Measurements from ENCODE around the gene ERG. TPM values are rescaled to one million over a fixed set of nuclear protein-coding genes. Genes with fewer than 3 reads are reported as not detected.
A peak's percentile ranks its signal among the peaks of the same experiment; 100 is the strongest.

Gene ERG
- total RNA-seq, 2 experiments from 2014 or later = not detected

DNA sequence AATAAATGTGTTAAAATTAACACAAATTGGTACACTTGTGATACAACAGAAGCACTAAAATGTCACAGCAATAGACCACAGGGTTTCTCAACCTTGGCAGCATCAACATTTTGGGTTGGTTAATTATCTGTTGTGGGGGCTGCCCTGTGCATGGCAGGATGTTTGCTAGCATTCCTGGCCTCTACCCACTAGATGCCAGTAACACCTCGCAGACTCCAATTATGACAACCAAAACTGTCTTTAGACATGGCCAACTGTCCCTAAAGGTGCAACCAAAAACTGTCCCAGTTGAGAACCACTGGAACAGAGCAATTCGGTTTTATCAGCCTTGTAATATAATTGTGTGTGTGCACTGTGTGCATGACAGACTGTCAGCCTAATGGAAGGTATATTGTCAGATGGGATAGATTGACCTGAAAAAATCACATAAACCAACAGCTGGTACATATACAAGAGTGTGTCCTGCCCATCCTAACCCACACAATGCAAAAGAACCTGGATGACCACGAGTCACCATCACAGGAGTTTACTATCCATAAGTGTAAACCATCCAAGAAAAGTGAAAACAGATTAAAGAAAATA, 13.5 kb upstream of the ERG start:
- Mint-ChIP-seq H3K4me1 (ENCODE audit: low read depth) (no peaks in the 10 kb centered on the region), H3K27ac (no peak overlapping the region), H3K36me3 (ENCODE audit: low read depth) (no peaks in the 10 kb centered on the region), H3K27me3 (ENCODE audit: low read depth) (peaks cover 22% of the 10 kb centered on the region), H3K9me3 (no peaks in the 10 kb centered on the region), H3K4me3 (no peak overlapping the region)
- no peak for DNase-seq
- CTCF ChIA-PET = no interaction called here
- intact Hi-C loops (cut with micrococcal nuclease) = no loop called here

DNA sequence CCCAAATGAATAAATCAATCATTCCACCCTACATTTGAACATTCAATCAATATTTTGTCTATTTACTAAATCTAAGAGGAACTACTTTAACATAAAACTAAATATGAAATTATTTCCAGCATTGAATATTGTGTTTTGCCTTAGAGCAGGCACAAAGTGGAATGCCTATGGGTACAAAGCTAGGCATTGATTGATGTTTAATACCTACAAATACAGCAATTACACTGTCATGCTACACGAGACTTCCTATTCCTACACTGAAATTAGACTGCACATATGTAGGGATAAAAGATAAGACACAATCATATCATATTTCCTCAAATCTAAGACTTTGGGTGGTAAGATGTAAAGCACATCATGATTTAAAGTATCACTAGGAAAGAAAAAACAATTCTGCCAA, 12.9 kb upstream of the ERG start:
- Mint-ChIP-seq H3K9me3 (no peaks in the 10 kb centered on the region), H3K27me3 (ENCODE audit: low read depth) (peaks cover 26% of the 10 kb centered on the region), H3K36me3 (ENCODE audit: low read depth) (no peaks in the 10 kb centered on the region), H3K4me3 (no peak overlapping the region), H3K4me1 (ENCODE audit: low read depth) (no peaks in the 10 kb centered on the region), H3K27ac (no peak overlapping the region)
- intact Hi-C loops (cut with micrococcal nuclease) = no loop called here
- CTCF ChIA-PET = no interaction called here
- no peak for DNase-seq

DNA sequence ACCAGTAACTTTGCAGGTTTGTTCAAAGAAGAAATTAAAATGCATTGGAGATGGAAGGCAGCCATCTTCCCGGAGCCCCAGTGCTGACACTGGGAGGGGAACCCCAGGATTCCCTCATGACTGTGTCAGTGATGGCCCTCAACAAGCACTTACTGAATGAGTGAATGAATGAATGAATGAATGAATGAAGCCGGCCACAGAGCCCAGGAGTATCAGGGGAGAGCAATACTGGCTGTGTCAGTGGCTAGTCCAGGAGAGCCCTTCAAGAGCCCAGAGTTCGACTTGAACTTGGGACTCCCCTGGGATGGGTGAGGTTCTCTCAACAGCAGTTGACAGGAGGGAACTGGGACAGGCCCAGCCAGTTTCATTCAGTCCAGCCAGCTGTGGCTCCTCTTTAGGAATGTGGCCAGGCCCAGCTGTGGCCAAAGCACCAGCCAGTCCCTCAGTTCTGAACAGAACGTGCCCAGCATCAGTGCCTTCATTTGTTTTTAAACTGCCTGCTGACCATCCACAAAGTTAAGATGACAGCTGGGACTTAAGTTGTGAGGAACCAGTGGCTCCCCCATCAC, 9.2 kb upstream of the ERG start:
- Mint-ChIP-seq H3K4me3 (no peak overlapping the region), H3K27ac (no peak overlapping the region), H3K4me1 (ENCODE audit: low read depth) (no peaks in the 10 kb centered on the region), H3K36me3 (ENCODE audit: low read depth) (no peaks in the 10 kb centered on the region), H3K27me3 (ENCODE audit: low read depth) (peaks cover 26% of the 10 kb centered on the region), H3K9me3 (no peaks in the 10 kb centered on the region)
- DNase-seq = no peak
- intact Hi-C loops (cut with micrococcal nuclease) = loop anchor here (5.0 to 10.0 kb wide), 2 partner anchors 227 to 880 kb away; no protein-coding TSS in a partner anchor
- CTCF ChIA-PET = interaction anchor here (0.9 to 1.1 kb wide), 2 partner anchors 135 to 630 kb away, joined by 3 to 4 read pairs; no protein-coding TSS in a partner anchor

DNA sequence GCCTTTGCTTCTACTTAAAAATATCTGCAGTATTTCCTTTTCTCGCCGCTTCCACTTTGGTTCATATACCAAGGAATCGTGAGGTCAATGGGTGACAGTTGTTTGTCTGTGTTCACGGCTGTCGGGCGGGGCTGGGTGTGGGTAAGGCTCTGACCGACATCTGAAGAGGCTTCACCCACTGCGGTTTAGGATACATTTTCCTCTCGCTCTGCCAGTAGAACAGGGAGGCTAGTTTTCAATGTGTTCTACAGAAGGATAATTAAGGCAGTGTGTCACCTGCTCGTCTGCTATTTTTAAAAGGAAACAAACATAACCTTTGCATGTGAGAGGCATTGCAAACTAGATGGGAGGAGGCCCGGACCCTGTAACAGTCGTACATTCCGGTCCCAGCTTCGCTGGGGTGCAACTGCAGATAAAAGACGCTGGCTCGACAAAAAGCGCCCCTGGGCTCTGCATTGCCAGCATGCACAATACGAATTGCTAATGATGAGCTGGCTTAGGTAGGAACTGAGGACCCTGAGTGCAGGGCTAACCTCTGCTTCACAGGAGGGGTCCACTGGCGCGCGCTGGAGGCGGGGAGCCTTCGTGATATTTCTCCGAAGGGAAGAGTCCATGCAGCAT, 8.5 kb upstream of the ERG start:
- intact Hi-C loops (cut with micrococcal nuclease) = loop anchor here (5.0 to 10.0 kb wide), 2 partner anchors 228 to 881 kb away; no protein-coding TSS in a partner anchor
- CTCF ChIA-PET = no interaction called here
- Mint-ChIP-seq H3K27ac (no peak overlapping the region), H3K4me3 (no peak overlapping the region), H3K27me3 (ENCODE audit: low read depth) (peaks cover 28% of the 10 kb centered on the region), H3K9me3 (no peaks in the 10 kb centered on the region), H3K36me3 (ENCODE audit: low read depth) (no peaks in the 10 kb centered on the region), H3K4me1 (ENCODE audit: low read depth) (no peaks in the 10 kb centered on the region)
- no peak for DNase-seq

DNA sequence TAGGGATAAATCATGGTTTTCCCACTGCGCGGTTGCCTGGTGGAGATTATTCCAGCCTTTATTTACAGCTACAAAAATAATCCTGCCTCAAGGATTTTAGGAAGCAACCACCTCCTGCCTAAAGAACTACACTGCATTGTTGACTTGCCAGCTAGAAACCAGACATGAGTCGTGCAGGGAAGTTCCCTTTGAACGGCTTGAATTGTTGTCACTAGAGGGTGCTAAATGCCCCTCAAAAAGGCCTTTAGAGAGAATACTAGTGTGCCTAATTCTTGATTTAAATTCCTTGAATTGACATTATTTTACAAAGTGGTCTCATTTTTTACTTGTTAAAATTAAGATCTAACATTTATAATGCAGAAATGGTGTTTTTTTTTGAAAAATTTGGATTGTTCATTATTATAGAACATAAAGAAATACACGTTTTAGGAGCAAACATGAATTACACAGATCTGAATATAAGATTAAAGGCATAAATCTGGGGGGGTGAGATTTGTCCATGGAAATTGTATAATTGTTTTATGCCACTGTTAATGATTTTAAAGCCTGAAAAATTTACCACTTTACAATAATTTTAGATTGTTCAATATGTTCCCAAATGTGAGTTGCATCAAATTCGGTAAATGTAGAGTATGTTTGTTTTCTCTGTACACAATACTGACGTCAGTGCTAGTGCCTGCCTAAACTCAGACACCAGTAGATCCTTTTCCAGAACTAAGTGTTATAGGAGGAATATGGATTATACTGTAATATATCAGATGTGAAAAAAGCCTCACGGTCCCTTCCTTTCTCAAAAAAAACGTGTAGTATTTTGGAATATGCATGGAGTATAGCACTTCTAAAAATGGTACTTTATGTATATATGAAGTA, 7.6 kb upstream of the ERG start:
- H3K27me3 Mint-ChIP-seq (ENCODE audit: low read depth) = peaks cover 31% of the 10 kb centered on the region
- no peak overlapping the region for H3K4me3 Mint-ChIP-seq
- H3K9me3 Mint-ChIP-seq = no peaks in the 10 kb centered on the region
- intact Hi-C loops (cut with micrococcal nuclease) = loop anchor here (2.0 to 10.0 kb wide), 3 partner anchors 229 to 881 kb away; no protein-coding TSS in a partner anchor
- DNase-seq = peak; percentile 49
- H3K36me3 Mint-ChIP-seq (ENCODE audit: low read depth) = no peaks in the 10 kb centered on the region
- CTCF ChIA-PET = interaction anchor here (0.6 to 1.1 kb wide), 7 partner anchors 19 to 882 kb away, joined by 3 to 6 read pairs (median 4); no protein-coding TSS in a partner anchor
- H3K27ac Mint-ChIP-seq = no peak overlapping the region
- H3K4me1 Mint-ChIP-seq (ENCODE audit: low read depth) = no peaks in the 10 kb centered on the region

DNA sequence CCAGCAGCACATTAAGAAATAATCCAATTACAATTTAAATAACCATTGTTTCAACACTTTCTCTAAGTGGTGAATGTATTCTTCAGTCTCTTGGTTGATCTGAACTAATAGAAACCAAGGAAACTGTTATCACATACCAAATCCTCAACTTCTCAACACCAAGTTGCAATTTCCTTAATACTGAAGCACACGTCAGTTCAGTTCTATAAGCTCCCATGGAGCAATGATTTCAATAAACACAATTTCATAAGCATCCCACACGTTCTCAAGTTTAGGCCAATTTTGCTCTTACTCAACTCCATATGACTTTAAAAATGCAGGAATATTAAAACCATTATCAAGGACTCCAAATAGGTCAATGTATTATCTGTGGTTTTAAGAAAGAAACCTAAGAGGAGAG, 5.8 kb upstream of the ERG start:
- CTCF ChIA-PET = interaction anchor here (0.8 kb wide), 1 partner anchor 634 kb away, joined by 3 read pairs; no protein-coding TSS in a partner anchor
- intact Hi-C loops (cut with micrococcal nuclease) = loop anchor here (2.0 to 10.0 kb wide), 2 partner anchors 231 to 633 kb away; no protein-coding TSS in a partner anchor
- peaks cover 41% of the 10 kb centered on the region for H3K27me3 Mint-ChIP-seq (ENCODE audit: low read depth)

DNA sequence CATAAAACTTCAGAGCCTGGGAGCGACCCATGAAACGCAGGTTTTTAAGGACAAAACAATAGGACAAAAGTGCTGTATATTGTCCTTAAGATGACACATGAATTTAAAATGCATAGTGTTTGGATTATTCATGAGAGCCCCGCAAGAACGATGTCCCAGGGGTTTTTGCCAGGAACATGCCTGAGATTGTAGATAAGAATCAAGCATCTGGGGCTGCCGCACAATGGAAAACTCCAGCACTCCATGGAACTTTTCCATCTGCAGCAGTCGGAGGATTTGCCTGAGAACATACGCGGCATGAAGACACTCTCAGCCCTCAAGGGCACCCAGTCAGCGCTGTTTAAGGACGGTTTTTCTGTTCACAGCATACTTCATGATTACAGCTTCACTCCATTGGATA, 5.3 kb upstream of the ERG start:
- CTCF ChIA-PET = interaction anchor here (0.7 to 0.8 kb wide), 2 partner anchors 180 to 634 kb away, joined by 3 to 4 read pairs; no protein-coding TSS in a partner anchor
- no peak for DNase-seq
- H3K4me1 Mint-ChIP-seq (ENCODE audit: low read depth) = no peaks in the 10 kb centered on the region
- H3K36me3 Mint-ChIP-seq (ENCODE audit: low read depth) = no peaks in the 10 kb centered on the region
- H3K27ac Mint-ChIP-seq = no peak overlapping the region
- H3K27me3 Mint-ChIP-seq (ENCODE audit: low read depth) = peaks cover 45% of the 10 kb centered on the region
- H3K9me3 Mint-ChIP-seq = no peaks in the 10 kb centered on the region
- H3K4me3 Mint-ChIP-seq = no peak overlapping the region
- intact Hi-C loops (cut with micrococcal nuclease) = loop anchor here (10.0 kb wide), 1 partner anchor 231 kb away; no protein-coding TSS in a partner anchor

More for the DNA sequence above, 5.8 kb upstream of the ERG start:
- no peak for DNase-seq
- Mint-ChIP-seq H3K9me3 (no peaks in the 10 kb centered on the region), H3K36me3 (ENCODE audit: low read depth) (no peaks in the 10 kb centered on the region), H3K27ac (no peak overlapping the region), H3K4me3 (no peak overlapping the region), H3K4me1 (ENCODE audit: low read depth) (no peaks in the 10 kb centered on the region)

DNA sequence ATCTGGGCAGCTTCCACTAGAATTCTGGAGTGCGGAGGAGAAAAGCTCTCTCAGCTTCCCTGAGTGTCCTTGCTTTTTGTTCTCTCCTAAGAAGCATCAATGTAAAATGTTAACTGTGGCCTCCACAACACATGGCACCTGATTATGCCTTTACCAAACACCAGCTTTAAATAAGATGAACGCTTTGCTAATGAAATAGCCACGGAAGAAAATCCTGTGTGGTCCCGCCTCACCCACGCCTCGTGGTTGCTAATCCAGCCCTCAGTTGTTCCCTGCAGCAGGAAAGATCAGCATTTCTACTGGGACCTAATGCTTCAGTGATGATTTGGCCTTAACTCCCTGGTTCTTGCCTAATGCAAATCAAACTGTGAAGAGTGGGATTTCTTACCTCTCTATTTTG, 1.8 kb upstream of the ERG start:
- peaks cover 55% of the 10 kb centered on the region for H3K27me3 Mint-ChIP-seq (ENCODE audit: low read depth)
- H3K36me3 Mint-ChIP-seq (ENCODE audit: low read depth) = no peaks in the 10 kb centered on the region
- H3K27ac Mint-ChIP-seq = no peak overlapping the region
- H3K4me1 Mint-ChIP-seq (ENCODE audit: low read depth) = no peaks in the 10 kb centered on the region
- no peak for DNase-seq
- CTCF ChIA-PET = no interaction called here
- no peak overlapping the region for H3K4me3 Mint-ChIP-seq
- no peaks in the 10 kb centered on the region for H3K9me3 Mint-ChIP-seq
- intact Hi-C loops (cut with micrococcal nuclease) = loop anchor here (10.0 kb wide), 1 partner anchor 235 kb away; no protein-coding TSS in a partner anchor

DNA sequence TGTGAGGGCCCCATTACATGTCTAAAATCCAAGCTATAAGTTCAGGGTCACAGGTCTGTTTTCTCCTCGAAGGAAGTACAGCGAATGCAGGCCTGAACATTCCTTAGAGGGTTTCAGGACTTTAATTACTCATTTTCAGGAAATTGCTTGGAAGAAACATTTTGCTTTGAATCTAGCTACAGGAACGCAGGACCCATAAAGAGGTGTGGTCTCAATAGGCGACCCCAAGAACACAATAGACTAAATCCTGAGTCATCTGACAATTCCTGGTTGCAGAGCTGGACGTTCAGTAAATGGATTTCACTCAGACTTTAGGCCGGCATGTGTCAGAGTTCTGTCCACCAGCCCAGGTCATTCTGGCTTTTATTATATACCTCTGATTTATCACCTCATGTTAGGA, 1.0 kb upstream of the ERG start:
- Mint-ChIP-seq H3K4me1 (ENCODE audit: low read depth) (no peaks in the 10 kb centered on the region), H3K36me3 (ENCODE audit: low read depth) (no peaks in the 10 kb centered on the region), H3K27me3 (ENCODE audit: low read depth) (peaks cover 53% of the 10 kb centered on the region), H3K4me3 (no peak overlapping the region), H3K9me3 (no peaks in the 10 kb centered on the region), H3K27ac (no peak overlapping the region)
- intact Hi-C loops (cut with micrococcal nuclease) = no loop called here
- no peak for DNase-seq
- CTCF ChIA-PET = no interaction called here

DNA sequence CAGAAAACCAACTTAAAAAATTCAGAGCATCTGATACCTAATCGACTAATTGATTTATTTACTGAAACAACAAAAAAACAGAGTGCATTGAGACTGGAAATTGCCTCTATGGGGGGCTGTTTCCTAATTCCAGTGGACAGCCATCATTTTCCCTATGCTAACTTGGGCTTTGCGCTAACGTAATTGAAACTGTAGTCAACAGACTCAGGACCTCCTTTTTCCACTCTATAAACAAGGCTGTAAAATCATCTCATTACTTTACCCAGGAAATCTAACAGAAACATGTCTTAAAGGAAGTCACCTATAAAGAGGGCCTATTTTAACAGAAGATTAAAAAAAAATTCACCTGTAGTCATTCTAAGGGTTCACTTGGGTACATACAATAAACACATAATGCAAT, 2.1 kb downstream of the ERG start:
- H3K9me3 Mint-ChIP-seq = no peaks in the 10 kb centered on the region
- H3K36me3 Mint-ChIP-seq (ENCODE audit: low read depth) = no peaks in the 10 kb centered on the region
- no peak overlapping the region for H3K4me3 Mint-ChIP-seq
- CTCF ChIA-PET = no interaction called here
- intact Hi-C loops (cut with micrococcal nuclease) = no loop called here
- no peak for DNase-seq
- H3K4me1 Mint-ChIP-seq (ENCODE audit: low read depth) = no peaks in the 10 kb centered on the region
- H3K27me3 Mint-ChIP-seq (ENCODE audit: low read depth) = peaks cover 45% of the 10 kb centered on the region
- H3K27ac Mint-ChIP-seq = no peak overlapping the region

DNA sequence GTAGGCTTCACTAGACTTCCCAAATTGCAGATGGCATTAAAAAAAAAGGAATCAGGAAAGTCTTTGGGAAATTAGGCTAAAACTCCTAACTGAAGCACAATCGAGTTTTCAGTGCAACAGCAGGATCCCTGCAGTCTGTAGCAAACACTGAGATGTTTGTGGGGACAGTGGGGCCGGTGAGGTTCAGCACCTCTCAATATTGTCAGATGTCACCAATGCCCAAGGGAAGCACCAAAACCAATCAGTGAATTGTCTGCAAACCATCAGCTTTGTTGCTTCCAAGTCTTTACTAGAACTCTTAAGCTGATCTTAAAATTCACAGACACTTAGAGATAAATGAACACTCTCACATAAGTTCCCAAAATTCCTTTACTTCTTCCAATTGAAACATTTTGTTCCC, 2.6 kb downstream of the ERG start:
- no peak for DNase-seq
- no peak overlapping the region for H3K4me3 Mint-ChIP-seq
- no peak overlapping the region for H3K27ac Mint-ChIP-seq
- intact Hi-C loops (cut with micrococcal nuclease) = no loop called here
- H3K4me1 Mint-ChIP-seq (ENCODE audit: low read depth) = no peaks in the 10 kb centered on the region
- CTCF ChIA-PET = no interaction called here
- H3K27me3 Mint-ChIP-seq (ENCODE audit: low read depth) = peaks cover 47% of the 10 kb centered on the region
- H3K36me3 Mint-ChIP-seq (ENCODE audit: low read depth) = no peaks in the 10 kb centered on the region
- no peaks in the 10 kb centered on the region for H3K9me3 Mint-ChIP-seq

DNA sequence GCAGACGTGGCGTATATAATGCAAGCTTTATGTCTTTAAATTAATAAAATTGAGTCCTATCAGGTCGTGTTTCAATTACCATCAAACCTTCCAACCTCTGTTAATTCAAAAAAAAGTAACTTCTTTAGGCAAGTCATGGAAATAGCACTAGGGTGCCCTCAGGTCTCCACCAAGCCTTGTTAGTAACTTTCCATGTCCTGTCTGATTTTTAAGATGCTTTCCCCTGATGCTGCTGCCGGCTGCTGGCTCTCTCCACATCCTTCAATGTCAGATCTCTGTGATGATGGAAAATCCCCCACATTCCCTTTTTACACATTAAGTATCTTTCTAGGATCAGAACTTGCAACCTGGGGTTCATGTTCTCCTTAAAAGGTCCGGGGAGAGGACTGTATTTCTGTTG, 3.0 kb downstream of the ERG start:
- Mint-ChIP-seq H3K4me3 (no peak overlapping the region), H3K27me3 (ENCODE audit: low read depth) (peaks cover 46% of the 10 kb centered on the region), H3K27ac (no peak overlapping the region), H3K36me3 (ENCODE audit: low read depth) (no peaks in the 10 kb centered on the region), H3K9me3 (no peaks in the 10 kb centered on the region), H3K4me1 (ENCODE audit: low read depth) (no peaks in the 10 kb centered on the region)
- CTCF ChIA-PET = no interaction called here
- no peak for DNase-seq
- intact Hi-C loops (cut with micrococcal nuclease) = no loop called here

Data from activated naive CD4-positive, alpha-beta T cell treated with anti-CD3 and anti-CD28 coated beads for 36 hours (primary cell).